Endothelial cell (in vitro differentiated cells): Measurements from ENCODE around the gene NISCH. TPM values are rescaled to one million over a fixed set of nuclear protein-coding genes. Genes with fewer than 3 reads are reported as not detected.

Experiments
- DNase-seq: peaks from one replicate; pipeline ENCODE4 v3.0.0; 2021; ENCODE audit warnings: low spot score
- H3K27ac Mint-ChIP-seq: one replicate; pipeline ENCODE4 v1.8.0; 2021; ENCODE audit warnings: mixed read lengths, inconsistent platforms; ENCODE audit not compliant: unreplicated experiment
- H3K27me3 Mint-ChIP-seq: one replicate; pipeline ENCODE4 v1.8.0; 2021; ENCODE audit warnings: mild to moderate bottlenecking, moderate library complexity, mixed read lengths, inconsistent platforms; ENCODE audit not compliant: unreplicated experiment
- H3K36me3 Mint-ChIP-seq: one replicate; pipeline ENCODE4 v1.8.0; 2021; ENCODE audit warnings: mild to moderate bottlenecking, low read depth, mixed read lengths, inconsistent platforms; ENCODE audit not compliant: unreplicated experiment
- H3K4me1 Mint-ChIP-seq: one replicate; pipeline ENCODE4 v1.8.0; 2021; ENCODE audit warnings: mild to moderate bottlenecking, mixed read lengths, inconsistent platforms; ENCODE audit not compliant: unreplicated experiment
- H3K4me3 Mint-ChIP-seq: one replicate; pipeline ENCODE4 v1.8.0; 2021; ENCODE audit warnings: mild to moderate bottlenecking, mixed read lengths, inconsistent platforms; ENCODE audit not compliant: unreplicated experiment
- H3K9me3 Mint-ChIP-seq: one replicate; pipeline ENCODE4 v1.8.0; 2021; ENCODE audit warnings: mixed read lengths, inconsistent platforms; ENCODE audit not compliant: unreplicated experiment
- total RNA-seq: library from RNA; stranded (reverse); fragmentation: NEBNext Ultra II Directional; extraction: Animal tissue kit (Norgen Biotek cat#: 25700); gene quantifications from one replicate; pipeline ENCODE4 v1.2.1, GENCODE V29; 2021; ENCODE audit not compliant: unreplicated experiment
- TF ChIP-seq, protein P1 (sequence below): fragments of 200-600 bp; sonication (generic); IDR thresholded peaks from one replicate; pipeline ENCODE4 v1.5.0; 2021; ENCODE audit warnings: antibody characterized with exemption; ENCODE audit not compliant: unreplicated experiment

The NISCH gene
- total RNA-seq, 1 donor from 2014 or later: 261 TPM

DNA sequence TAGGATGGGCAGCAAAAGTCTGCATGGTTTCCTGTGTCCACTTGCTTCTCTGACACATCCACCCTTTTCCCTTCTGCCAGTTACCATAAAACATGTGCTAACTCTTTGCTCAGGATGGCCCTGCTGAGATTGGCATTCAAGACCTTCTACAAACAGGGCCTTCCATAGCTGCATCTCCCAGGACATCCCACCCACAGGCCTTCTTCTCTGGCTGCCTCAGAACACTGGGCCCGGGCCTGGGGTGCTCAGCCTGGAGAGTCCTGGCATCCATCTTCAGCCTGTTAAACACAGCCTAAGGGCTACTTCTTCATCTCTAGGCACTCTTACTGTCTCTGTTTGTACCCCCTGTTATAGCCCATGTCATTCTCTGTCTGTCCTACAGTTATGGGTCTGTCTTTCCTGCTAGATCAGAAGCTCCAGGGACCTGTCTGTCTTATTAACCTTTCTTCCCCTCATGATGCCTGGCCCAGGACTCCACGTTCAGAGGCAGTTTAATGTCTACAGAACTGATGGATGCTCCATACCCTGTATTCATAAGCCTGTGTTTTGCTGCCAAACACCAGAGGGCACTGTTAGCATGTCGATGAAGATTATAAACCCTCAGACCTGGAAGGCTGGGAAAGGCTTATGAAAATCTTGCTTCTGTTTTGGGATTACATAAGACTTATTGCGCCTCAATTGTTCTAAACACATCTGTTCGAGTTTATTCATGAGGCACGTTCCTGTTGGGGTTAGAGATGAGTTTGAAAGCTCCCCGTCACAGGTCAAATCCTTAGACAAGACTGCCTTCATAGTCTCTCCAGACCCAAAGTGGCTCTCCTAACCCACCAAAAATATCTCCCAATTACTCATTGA is 27.0 kb upstream of the NISCH start:
- Mint-ChIP-seq H3K4me3 (peak overlapping the region; percentile 44), H3K27me3 (peaks cover 12% of the 10 kb centered on the region), H3K4me1 (peaks cover 71% of the 10 kb centered on the region), H3K36me3 (peaks cover 14% of the 10 kb centered on the region), H3K27ac (peak overlapping the region; percentile 100), H3K9me3 (no peaks in the 10 kb centered on the region)
- peak; percentile 56 for DNase-seq
- TF ChIP-seq, protein P1, sequence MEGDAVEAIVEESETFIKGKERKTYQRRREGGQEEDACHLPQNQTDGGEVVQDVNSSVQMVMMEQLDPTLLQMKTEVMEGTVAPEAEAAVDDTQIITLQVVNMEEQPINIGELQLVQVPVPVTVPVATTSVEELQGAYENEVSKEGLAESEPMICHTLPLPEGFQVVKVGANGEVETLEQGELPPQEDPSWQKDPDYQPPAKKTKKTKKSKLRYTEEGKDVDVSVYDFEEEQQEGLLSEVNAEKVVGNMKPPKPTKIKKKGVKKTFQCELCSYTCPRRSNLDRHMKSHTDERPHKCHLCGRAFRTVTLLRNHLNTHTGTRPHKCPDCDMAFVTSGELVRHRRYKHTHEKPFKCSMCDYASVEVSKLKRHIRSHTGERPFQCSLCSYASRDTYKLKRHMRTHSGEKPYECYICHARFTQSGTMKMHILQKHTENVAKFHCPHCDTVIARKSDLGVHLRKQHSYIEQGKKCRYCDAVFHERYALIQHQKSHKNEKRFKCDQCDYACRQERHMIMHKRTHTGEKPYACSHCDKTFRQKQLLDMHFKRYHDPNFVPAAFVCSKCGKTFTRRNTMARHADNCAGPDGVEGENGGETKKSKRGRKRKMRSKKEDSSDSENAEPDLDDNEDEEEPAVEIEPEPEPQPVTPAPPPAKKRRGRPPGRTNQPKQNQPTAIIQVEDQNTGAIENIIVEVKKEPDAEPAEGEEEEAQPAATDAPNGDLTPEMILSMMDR: peak; percentile 57

DNA sequence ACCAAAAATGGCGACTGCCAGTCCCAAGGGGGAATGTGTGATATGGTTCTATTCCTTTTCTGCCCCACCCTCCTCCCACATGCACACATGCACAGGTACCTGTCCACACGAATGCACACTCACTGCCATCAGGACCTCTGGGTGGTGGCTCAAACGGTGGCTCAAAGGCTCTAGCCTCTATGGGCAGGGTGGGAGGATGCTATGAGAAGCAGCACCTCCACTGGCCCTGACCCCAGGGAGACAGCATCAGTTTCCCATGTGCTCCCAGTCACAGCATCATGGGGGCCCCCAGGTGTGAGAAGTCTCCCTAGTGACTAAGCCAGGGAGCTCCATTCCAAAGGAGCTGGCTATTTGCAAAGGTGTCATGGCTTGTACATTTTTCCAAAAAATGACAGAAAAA is 26.4 kb upstream of the NISCH start:
- peaks cover 19% of the 10 kb centered on the region for H3K36me3 Mint-ChIP-seq
- no peak for DNase-seq
- H3K27me3 Mint-ChIP-seq: peaks cover 12% of the 10 kb centered on the region
- no peaks in the 10 kb centered on the region for H3K9me3 Mint-ChIP-seq
- H3K4me1 Mint-ChIP-seq: peaks cover 72% of the 10 kb centered on the region
- H3K4me3 Mint-ChIP-seq: no peak overlapping the region
- peak overlapping the region; percentile 100 for H3K27ac Mint-ChIP-seq
- TF ChIP-seq, protein P1: no peak

DNA sequence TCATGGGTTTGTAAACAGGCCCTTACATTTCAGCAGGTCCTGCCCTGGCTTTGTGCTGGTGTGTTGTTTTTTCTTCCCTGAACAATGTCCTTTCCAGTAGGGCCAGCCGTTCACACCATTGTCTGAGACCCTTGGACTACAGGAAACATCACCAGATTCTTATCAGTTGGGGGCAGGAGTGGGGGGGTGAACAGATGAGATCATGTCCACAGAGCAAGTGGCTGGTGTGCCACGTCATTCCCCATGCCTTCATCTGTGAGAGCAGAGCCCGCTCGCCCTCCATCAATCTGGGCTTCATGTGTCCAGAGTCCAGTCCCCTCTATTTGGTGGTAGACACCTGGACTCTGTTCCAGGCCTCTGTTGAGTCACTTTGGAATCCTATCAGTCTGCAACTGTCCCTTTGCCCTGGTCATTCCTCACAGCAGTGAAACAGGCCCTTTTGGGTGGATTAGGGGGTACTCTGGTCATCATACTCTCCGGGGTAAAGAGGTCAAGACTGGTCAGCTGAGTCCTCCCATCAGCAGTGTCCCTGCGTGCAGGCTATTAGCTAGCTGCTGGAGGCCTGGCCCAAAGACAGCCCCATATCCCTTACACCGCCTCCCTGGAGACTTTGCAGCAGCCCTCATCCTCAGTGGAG is 25.5 kb upstream of the NISCH start:
- Mint-ChIP-seq H3K27me3 (peaks cover 12% of the 10 kb centered on the region), H3K9me3 (no peaks in the 10 kb centered on the region), H3K4me1 (peaks cover 75% of the 10 kb centered on the region), H3K36me3 (peaks cover 26% of the 10 kb centered on the region), H3K27ac (peak overlapping the region; percentile 100), H3K4me3 (peak overlapping the region; percentile 56)
- peak; percentile 74 for DNase-seq
- TF ChIP-seq, protein P1: no peak

DNA sequence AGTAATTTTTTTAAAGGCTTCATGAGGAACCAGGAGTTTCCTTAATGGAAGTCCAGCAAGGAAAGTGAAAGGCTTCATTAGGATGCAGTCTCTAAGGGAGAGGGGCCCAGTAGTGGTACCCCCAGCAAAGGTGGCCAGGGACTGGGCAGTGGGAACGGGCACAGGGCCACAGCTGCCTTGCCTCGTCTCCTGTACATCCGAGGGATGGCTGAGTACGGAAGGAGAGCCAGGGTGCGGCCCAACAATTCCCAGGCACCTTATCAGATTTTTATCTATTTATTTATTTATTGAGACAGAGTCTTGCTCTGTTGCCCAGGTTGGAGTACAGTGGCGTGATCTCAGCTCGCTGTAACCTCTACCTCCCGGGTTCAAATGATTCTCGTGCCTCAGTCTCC is 25.0 kb upstream of the NISCH start:
- Mint-ChIP-seq H3K9me3 (no peaks in the 10 kb centered on the region), H3K4me3 (no peak overlapping the region), H3K36me3 (peaks cover 26% of the 10 kb centered on the region), H3K27me3 (peaks cover 12% of the 10 kb centered on the region), H3K4me1 (peaks cover 73% of the 10 kb centered on the region), H3K27ac (peak overlapping the region; percentile 100)
- no peak for DNase-seq
- TF ChIP-seq, protein P1: no peak
